ENCODE results near the gene DACH1. TPM values are rescaled to one million over a fixed set of nuclear protein-coding genes. Genes with fewer than 3 reads are reported as not detected.

Gene DACH1
- total RNA-seq, 1 donor: 0.09 TPM

- no peak for DNase-seq (ENCODE audit: low read depth)
- TF ChIP-seq, protein P1, sequence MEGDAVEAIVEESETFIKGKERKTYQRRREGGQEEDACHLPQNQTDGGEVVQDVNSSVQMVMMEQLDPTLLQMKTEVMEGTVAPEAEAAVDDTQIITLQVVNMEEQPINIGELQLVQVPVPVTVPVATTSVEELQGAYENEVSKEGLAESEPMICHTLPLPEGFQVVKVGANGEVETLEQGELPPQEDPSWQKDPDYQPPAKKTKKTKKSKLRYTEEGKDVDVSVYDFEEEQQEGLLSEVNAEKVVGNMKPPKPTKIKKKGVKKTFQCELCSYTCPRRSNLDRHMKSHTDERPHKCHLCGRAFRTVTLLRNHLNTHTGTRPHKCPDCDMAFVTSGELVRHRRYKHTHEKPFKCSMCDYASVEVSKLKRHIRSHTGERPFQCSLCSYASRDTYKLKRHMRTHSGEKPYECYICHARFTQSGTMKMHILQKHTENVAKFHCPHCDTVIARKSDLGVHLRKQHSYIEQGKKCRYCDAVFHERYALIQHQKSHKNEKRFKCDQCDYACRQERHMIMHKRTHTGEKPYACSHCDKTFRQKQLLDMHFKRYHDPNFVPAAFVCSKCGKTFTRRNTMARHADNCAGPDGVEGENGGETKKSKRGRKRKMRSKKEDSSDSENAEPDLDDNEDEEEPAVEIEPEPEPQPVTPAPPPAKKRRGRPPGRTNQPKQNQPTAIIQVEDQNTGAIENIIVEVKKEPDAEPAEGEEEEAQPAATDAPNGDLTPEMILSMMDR (IDR thresholded peaks at IDR 0.05; ENCODE audit: insufficient read depth, low read length): no peak
- H3K4me3 ChIP-seq (ENCODE audit: low read depth, low read length): no peak overlapping the region
These were observed 93.5 kb downstream of the DACH1 start for GRCh38 chr13:71773531-71773930.

DNA sequence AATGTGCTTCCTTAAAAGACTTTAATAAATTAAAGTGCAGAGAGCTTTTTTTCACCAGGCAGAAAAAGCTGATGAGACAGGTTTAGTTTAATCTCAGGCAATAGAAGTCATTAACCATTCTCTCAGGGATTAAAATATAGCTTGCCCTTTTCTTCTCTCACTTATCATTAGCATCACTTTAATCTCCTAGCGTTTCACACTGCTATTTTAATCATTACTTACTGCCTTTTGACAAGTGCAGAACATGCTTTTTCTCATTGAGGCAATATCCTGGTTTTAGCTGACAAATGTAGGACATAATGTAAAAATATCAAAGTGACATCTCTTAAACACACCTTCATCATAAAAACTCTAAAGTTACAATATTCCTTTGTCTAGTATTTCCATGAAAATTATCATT, 94.6 kb downstream of the DACH1 start:
- TF ChIP-seq, protein P1 (IDR thresholded peaks at IDR 0.05; ENCODE audit: insufficient read depth, low read length): no peak
- H3K4me3 ChIP-seq (ENCODE audit: low read depth, low read length): no peak overlapping the region
- DNase-seq (ENCODE audit: low read depth): no peak

- TF ChIP-seq, protein P1 (IDR thresholded peaks at IDR 0.05; ENCODE audit: insufficient read depth, low read length): no peak
- DNase-seq (ENCODE audit: low read depth): no peak
- no peak overlapping the region for H3K4me3 ChIP-seq (ENCODE audit: low read depth, low read length)
These were observed 95.9 kb downstream of the DACH1 start for GRCh38 chr13:71771144-71771543.

GRCh38 chr13:71770710-71771109, 96.3 kb downstream of the DACH1 start:
- H3K4me3 ChIP-seq (ENCODE audit: low read depth, low read length): no peak overlapping the region
- DNase-seq (ENCODE audit: low read depth): no peak
- TF ChIP-seq, protein P1 (IDR thresholded peaks at IDR 0.05; ENCODE audit: insufficient read depth, low read length): no peak

GRCh38 chr13:71768881-71769280, 98.1 kb downstream of the DACH1 start:
- DNase-seq (ENCODE audit: low read depth): no peak
- TF ChIP-seq, protein P1 (IDR thresholded peaks at IDR 0.05; ENCODE audit: insufficient read depth, low read length): no peak
- no peak overlapping the region for H3K4me3 ChIP-seq (ENCODE audit: low read depth, low read length)

- H3K4me3 ChIP-seq (ENCODE audit: low read depth, low read length): no peak overlapping the region
- DNase-seq (ENCODE audit: low read depth): no peak
- TF ChIP-seq, protein P1 (IDR thresholded peaks at IDR 0.05; ENCODE audit: insufficient read depth, low read length): no peak
These were observed 107.1 kb downstream of the DACH1 start for GRCh38 chr13:71759651-71760511.
